Chondrocyte (in vitro differentiated cells): ENCODE measurements around the gene ERI2. TPM values are rescaled to one million over a fixed set of nuclear protein-coding genes. Genes with fewer than 3 reads are reported as not detected.

Experiments used
- DNase-seq: peaks from one replicate; pipeline ENCODE4 v3.0.0; 2021; ENCODE audit warnings: mixed read lengths, low spot score
- H3K27ac Mint-ChIP-seq: one replicate; pipeline ENCODE4 v1.8.0; 2021; ENCODE audit warnings: mild to moderate bottlenecking, moderate library complexity, mixed read lengths; ENCODE audit not compliant: unreplicated experiment
- H3K27me3 Mint-ChIP-seq: 2 replicates; pipeline ENCODE4 v1.8.0; 2021; ENCODE audit warnings: low read depth, mixed read lengths
- H3K36me3 Mint-ChIP-seq: 2 replicates; pipeline ENCODE4 v1.8.0; 2021; ENCODE audit warnings: low read depth, mixed read lengths
- H3K4me1 Mint-ChIP-seq: 2 replicates; pipeline ENCODE4 v1.8.0; 2021; ENCODE audit warnings: low read depth, mild to moderate bottlenecking, mixed read lengths
- H3K4me3 Mint-ChIP-seq: one replicate; pipeline ENCODE4 v1.8.0; 2021; ENCODE audit warnings: mild to moderate bottlenecking, moderate library complexity, mixed read lengths; ENCODE audit not compliant: unreplicated experiment
- H3K9me3 Mint-ChIP-seq: 2 replicates; pipeline ENCODE4 v1.8.0; 2021; ENCODE audit warnings: low read depth, mixed read lengths
- total RNA-seq: library from RNA; stranded (reverse); gene quantifications from 3 replicates; pipeline ENCODE4 v1.2.1, GENCODE V29; 2021
- TF ChIP-seq, protein P1 (sequence below): fragments of 200-600 bp; sonication (generic); IDR thresholded peaks from 2 replicates; pipeline ENCODE4 v1.5.0; 2021; ENCODE audit warnings: antibody characterized with exemption, mild to moderate bottlenecking, moderate library complexity

ERI2 gene
- total RNA-seq, 1 donor from 2014 or later = 11.5 TPM

DNA sequence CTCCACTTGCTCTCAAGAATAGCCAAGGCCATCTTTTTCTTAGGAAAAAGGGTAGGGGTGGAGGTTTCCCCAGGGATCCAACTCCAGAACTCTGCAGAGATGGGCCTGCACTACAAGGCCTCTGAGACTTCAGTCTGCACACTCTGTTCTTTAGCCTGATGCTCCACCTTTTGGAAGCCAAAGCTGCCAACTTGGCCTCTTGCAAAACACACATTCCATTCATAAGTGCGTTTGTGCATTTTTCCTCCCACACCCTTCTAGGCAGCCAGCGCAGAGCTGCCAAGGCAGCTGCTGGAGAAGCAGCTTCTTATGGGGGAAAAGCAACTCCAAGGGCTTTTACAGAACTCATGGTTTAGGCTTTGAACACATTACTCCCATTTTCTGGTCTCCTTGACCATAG, 45.3 kb upstream of the ERI2 start:
- DNase-seq = no peak
- Mint-ChIP-seq H3K4me3 (no peak overlapping the region), H3K4me1 (peaks cover 57% of the 10 kb centered on the region), H3K9me3 (no peaks in the 10 kb centered on the region), H3K36me3 (peaks cover 17% of the 10 kb centered on the region), H3K27me3 (no peaks in the 10 kb centered on the region), H3K27ac (peak overlapping the region; percentile 79)
- TF ChIP-seq, protein P1, sequence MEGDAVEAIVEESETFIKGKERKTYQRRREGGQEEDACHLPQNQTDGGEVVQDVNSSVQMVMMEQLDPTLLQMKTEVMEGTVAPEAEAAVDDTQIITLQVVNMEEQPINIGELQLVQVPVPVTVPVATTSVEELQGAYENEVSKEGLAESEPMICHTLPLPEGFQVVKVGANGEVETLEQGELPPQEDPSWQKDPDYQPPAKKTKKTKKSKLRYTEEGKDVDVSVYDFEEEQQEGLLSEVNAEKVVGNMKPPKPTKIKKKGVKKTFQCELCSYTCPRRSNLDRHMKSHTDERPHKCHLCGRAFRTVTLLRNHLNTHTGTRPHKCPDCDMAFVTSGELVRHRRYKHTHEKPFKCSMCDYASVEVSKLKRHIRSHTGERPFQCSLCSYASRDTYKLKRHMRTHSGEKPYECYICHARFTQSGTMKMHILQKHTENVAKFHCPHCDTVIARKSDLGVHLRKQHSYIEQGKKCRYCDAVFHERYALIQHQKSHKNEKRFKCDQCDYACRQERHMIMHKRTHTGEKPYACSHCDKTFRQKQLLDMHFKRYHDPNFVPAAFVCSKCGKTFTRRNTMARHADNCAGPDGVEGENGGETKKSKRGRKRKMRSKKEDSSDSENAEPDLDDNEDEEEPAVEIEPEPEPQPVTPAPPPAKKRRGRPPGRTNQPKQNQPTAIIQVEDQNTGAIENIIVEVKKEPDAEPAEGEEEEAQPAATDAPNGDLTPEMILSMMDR = peak; percentile 25

DNA sequence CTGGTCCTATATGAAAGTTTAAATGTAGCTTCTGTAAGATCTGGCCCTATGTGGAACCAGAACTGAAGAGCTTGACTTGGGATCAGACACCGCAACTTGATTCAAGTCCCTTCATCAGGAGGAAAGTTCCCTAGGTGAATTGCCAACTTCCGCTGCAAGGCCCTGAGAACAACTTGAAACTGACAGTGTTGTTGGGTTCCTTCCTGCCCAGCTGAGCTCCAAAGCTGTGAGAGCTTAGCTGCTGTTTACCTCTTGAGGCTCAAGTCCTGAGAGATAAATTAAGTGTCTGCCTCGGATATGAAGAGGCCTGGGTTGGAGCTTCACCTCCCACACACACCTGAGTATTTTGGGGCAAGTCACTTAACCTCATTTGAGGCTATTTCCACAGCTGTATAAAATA, 44.7 kb upstream of the ERI2 start:
- TF ChIP-seq, protein P1 = no peak
- no peak overlapping the region for H3K4me3 Mint-ChIP-seq
- no peak for DNase-seq
- H3K27me3 Mint-ChIP-seq = no peaks in the 10 kb centered on the region
- peak overlapping the region; percentile 79 for H3K27ac Mint-ChIP-seq
- H3K36me3 Mint-ChIP-seq = peaks cover 13% of the 10 kb centered on the region
- peaks cover 57% of the 10 kb centered on the region for H3K4me1 Mint-ChIP-seq
- no peaks in the 10 kb centered on the region for H3K9me3 Mint-ChIP-seq

DNA sequence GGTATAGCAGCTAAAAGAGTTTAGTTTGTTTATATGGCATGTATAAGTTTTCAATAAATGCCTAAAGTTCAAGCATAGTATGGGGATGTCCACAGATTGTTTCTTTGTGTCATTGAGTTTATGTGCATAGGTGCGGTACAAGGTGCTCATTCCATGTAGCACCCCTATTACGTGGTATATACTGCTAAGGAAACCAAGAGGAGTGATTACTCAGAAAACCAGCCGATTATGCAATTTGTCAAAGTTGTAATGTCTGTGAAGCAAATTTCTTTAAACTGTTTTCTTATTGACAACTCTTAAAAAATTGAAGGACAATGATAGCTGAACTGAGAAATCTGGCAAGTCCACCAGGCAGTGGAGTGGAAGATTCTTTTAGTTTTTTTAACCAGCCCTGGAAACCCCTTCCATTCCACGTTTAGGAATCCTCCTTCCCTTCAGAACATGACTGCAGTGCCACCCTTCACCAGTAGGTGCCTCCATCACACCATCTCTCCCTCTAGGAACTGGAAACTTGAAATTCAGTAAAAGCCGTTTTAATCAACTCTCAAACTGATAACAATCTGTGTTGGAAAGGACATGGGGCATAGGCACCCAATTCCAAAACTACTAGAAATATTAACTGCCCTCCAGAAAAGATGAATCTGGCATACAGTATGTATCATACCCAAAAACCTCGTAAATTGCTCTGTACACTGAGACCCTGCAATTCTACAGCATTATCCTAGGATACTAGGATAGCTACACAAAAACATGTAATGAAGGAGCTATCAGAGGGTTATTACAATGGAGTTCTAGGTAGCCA, 43.5 kb upstream of the ERI2 start:
- H3K4me3 Mint-ChIP-seq = no peak overlapping the region
- DNase-seq = no peak
- no peaks in the 10 kb centered on the region for H3K9me3 Mint-ChIP-seq
- H3K4me1 Mint-ChIP-seq = peaks cover 51% of the 10 kb centered on the region
- H3K36me3 Mint-ChIP-seq = peaks cover 10% of the 10 kb centered on the region
- peak overlapping the region; percentile 79 for H3K27ac Mint-ChIP-seq
- H3K27me3 Mint-ChIP-seq = no peaks in the 10 kb centered on the region
- TF ChIP-seq, protein P1 = peak; percentile 99

DNA sequence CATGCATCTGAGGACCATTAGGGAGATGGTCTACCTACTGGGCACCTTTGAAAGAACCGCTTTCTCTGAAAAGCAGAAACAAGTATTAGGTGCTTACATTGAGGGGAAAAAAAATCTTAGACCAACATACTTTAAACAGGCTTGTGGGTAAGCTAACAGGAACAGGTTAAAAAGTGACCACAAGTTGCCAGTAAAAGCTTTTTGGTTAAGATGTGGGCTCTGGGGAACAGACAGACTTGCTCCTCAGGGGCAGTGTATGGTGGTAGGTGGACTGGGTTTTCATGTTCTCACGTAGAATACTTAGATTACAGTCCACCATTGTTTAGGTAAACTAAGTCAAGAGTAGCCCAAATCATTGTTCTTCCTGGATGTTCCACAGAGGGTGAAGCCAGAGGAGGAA, 41.3 kb upstream of the ERI2 start:
- no peaks in the 10 kb centered on the region for H3K9me3 Mint-ChIP-seq
- peaks cover 9% of the 10 kb centered on the region for H3K36me3 Mint-ChIP-seq
- H3K4me3 Mint-ChIP-seq = no peak overlapping the region
- H3K27ac Mint-ChIP-seq = no peak overlapping the region
- no peak for DNase-seq
- H3K4me1 Mint-ChIP-seq = peaks cover 31% of the 10 kb centered on the region
- no peaks in the 10 kb centered on the region for H3K27me3 Mint-ChIP-seq
- TF ChIP-seq, protein P1 = no peak

DNA sequence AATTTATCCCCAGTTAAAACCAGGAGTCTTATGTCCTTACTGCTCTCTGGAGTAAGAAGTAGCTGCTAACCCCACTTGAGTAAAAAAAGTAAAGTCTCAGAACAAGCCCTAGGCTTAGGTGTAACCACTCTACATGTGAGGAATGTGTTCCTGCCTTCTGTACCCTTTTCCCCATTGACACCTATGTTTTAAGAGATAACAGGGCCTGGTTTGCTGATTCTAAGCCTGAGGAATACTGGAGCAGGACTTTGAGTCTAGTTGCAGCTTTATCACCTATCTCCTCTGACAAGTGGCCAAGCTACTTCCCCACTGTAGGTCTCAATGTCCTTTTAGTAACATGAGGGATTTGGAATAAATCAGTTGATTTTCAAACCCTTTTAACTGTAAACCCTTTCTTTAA, 40.3 kb upstream of the ERI2 start:
- H3K9me3 Mint-ChIP-seq = no peaks in the 10 kb centered on the region
- peaks cover 21% of the 10 kb centered on the region for H3K4me1 Mint-ChIP-seq
- no peak overlapping the region for H3K4me3 Mint-ChIP-seq

More for the DNA sequence above, 40.3 kb upstream of the ERI2 start:
- Mint-ChIP-seq H3K27me3 (no peaks in the 10 kb centered on the region), H3K27ac (no peak overlapping the region), H3K36me3 (peaks cover 9% of the 10 kb centered on the region)
- no peak for DNase-seq
- TF ChIP-seq, protein P1 = no peak
